Kidney epithelial cell (primary cell): ENCODE results near the gene OR9Q2. TPM values are rescaled to one million over a fixed set of nuclear protein-coding genes. Genes with fewer than 3 reads are reported as not detected.
"Not testable (repeated sequence)": the region's sequence is repeated elsewhere in the genome, so short reads cannot be mapped to it uniquely, and the experiment has no call there.

Source experiments
- DNase-seq: peaks from one replicate; pipeline ENCODE4 v3.0.0-alpha.2; 2010; ENCODE audit warnings: low read depth
- H3K27me3 ChIP-seq: 2 replicates; pipeline ENCODE4 v1.6.0; 2011; ENCODE audit warnings: low read length; ENCODE audit not compliant: control insufficient read depth, insufficient read depth
- H3K36me3 ChIP-seq: 2 replicates; pipeline ENCODE4 v1.5.1; 2011; ENCODE audit warnings: low read length; ENCODE audit not compliant: control insufficient read depth, insufficient read depth
- H3K4me3 ChIP-seq: 2 replicates; pipeline ENCODE4 v1.5.1; 2011; ENCODE audit warnings: low read depth, mild to moderate bottlenecking, control low read depth, low read length
- total RNA-seq: library from RNA; depleted of rRNA; stranded (reverse); fragments of >200 nt; gene quantifications from 2 replicates; pipeline ENCODE4 v1.2.3, GENCODE V29; 2015
- TF ChIP-seq, protein P1 (sequence below): IDR thresholded peaks from 2 replicates; pipeline ENCODE4 v1.5.1; 2011; ENCODE audit warnings: mild to moderate bottlenecking, moderate library complexity, low read length, control low read depth, inconsistent platforms; ENCODE audit not compliant: insufficient read depth, poor library complexity, severe bottlenecking

The OR9Q2 gene
- total RNA-seq, 1 donor from 2014 or later, result not detected

- H3K4me3 ChIP-seq, result no peak overlapping the region
- no peaks in the 10 kb centered on the region for H3K36me3 ChIP-seq
- no peak for DNase-seq
- H3K27me3 ChIP-seq, result no peaks in the 10 kb centered on the region
- TF ChIP-seq, protein P1, sequence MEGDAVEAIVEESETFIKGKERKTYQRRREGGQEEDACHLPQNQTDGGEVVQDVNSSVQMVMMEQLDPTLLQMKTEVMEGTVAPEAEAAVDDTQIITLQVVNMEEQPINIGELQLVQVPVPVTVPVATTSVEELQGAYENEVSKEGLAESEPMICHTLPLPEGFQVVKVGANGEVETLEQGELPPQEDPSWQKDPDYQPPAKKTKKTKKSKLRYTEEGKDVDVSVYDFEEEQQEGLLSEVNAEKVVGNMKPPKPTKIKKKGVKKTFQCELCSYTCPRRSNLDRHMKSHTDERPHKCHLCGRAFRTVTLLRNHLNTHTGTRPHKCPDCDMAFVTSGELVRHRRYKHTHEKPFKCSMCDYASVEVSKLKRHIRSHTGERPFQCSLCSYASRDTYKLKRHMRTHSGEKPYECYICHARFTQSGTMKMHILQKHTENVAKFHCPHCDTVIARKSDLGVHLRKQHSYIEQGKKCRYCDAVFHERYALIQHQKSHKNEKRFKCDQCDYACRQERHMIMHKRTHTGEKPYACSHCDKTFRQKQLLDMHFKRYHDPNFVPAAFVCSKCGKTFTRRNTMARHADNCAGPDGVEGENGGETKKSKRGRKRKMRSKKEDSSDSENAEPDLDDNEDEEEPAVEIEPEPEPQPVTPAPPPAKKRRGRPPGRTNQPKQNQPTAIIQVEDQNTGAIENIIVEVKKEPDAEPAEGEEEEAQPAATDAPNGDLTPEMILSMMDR, result no peak
Measured at GRCh38 chr11:58193391-58193790, 4.5 kb downstream of the OR9Q2 start.

- Histone ChIP-seq H3K4me3 (no peak overlapping the region), H3K27me3 (no peaks in the 10 kb centered on the region), H3K36me3 (no peaks in the 10 kb centered on the region)
- DNase-seq, result no peak
- TF ChIP-seq, protein P1, result no peak
Measured at GRCh38 chr11:58195939-58196338, 7.1 kb downstream of the OR9Q2 start.

DNA sequence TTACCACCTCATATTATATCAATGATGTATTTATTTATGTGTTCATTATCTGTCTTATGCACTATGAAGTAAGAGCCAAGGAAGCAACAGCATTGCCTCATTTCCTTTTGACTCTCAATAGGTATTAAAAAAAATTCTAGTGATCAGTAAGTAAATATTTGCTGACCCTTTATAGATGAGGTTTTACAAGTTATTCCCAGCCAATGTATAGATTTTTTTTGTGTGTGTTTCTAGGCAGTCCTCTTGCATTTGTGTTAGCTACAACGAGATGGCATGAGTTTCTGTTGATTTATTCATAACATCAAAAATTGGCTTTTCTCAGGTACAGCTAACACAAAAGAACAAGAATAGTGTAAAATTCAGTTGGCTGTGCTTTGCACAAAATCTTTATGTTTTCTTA, 10.4 kb downstream of the OR9Q2 start:
- no peak for DNase-seq
- Histone ChIP-seq H3K27me3 (no peaks in the 10 kb centered on the region), H3K36me3 (no peaks in the 10 kb centered on the region), H3K4me3 (no peak overlapping the region)
- TF ChIP-seq, protein P1, result no peak

DNA sequence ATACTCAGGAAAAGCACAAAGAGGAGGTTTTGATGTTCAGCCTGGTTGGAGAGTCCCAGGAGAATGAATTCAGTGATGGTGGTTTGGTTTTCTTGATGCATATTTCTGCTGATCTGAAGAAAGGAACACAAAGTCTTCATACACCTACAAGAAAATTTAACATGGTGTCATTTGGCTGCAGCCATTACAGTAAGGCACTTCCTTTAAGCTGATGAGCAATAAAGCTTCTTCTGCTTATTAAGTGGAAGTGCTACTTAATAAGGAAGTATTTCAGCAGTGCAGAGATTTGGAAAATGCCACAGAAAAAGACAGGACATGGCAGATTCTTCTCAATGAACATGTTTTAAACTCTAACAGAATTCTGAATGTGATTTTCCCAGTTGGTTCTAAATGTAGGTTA, 15.2 kb downstream of the OR9Q2 start, which contains the start of gene OR1S2:
Gene OR1S2, minus strand, starts transcription at position 101 of the 400 bp plus-strand sequence. Its CDS starts 0 bp downstream, at position 101.
- Histone ChIP-seq H3K4me3 (no peak within 1 kb of the TSS), H3K36me3 (no peaks in the 10 kb centered on the region), H3K27me3 (no peaks in the 10 kb centered on the region)
- no peak for DNase-seq
- TF ChIP-seq, protein P1, result no peak

GRCh38 chr11:58212420-58212819, 23.6 kb downstream of the OR9Q2 start, which contains the start of gene OR1S1:
TSS of gene OR1S1 (plus strand) at chr11:58212720.
- not testable (repeated sequence) for H3K27me3 ChIP-seq, DNase-seq, H3K36me3 ChIP-seq, H3K4me3 ChIP-seq

GRCh38 chr11:58216476-58216875, 27.6 kb downstream of the OR9Q2 start:
- Histone ChIP-seq H3K27me3 (no peaks in the 10 kb centered on the region), H3K4me3 (no peak overlapping the region), H3K36me3 (no peaks in the 10 kb centered on the region)
- TF ChIP-seq, protein P1, result no peak
- no peak for DNase-seq
